ENCODE results near the gene NENF. TPM values are rescaled to one million over a fixed set of nuclear protein-coding genes. Genes with fewer than 3 reads are reported as not detected.

The NENF gene
- total and polyA plus RNA-seq, 2 donors (not counting 1 experiment from before 2014, with no cell fraction given), result 10.6 to 20.3 TPM

- ChIA-PET CTCF (no interaction called here), POLR2A (no interaction called here)
- no peak overlapping the region for H3K27ac Mint-ChIP-seq
- Histone ChIP-seq H3K9ac (ENCODE audit: low read length) (no peak overlapping the region), H3K4me1 (ENCODE audit: control insufficient read depth in 2 of 2, insufficient read depth in 2 of 2, low read length in 2 of 2) (no peaks in the 10 kb centered on the region), H3K4me2 (replicated peaks; ENCODE audit: low read depth, low read length, poor library complexity, severe bottlenecking) (no peak overlapping the region), H4K20me1 (ENCODE audit: control insufficient read depth, insufficient read depth, low read length, poor library complexity, severe bottlenecking) (no peaks in the 10 kb centered on the region), H3K27ac (ENCODE audit: low read length in 2 of 2) (no peak overlapping the region), H3K79me2 (ENCODE audit: control insufficient read depth, insufficient read depth, low read length) (no peaks in the 10 kb centered on the region), H3K9me3 (ENCODE audit: control extremely low read depth in 1 of 3, control insufficient read depth in 2 of 3, insufficient read depth in 1 of 3, low read length in 2 of 3) (no peaks in the 10 kb centered on the region), H3K4me3 (ENCODE audit: control extremely low read depth in 1 of 5, extremely low read depth in 1 of 5, insufficient read depth in 1 of 5, low read depth in 2 of 5, low read length in 4 of 5) (no peak overlapping the region), H2AFZ (ENCODE audit: insufficient read depth, low read depth, low read length, poor library complexity, severe bottlenecking) (no peak overlapping the region), H3K27me3 (replicated peaks in 1 of 4; ENCODE audit: control extremely low read depth in 1 of 4, control insufficient read depth in 3 of 4, insufficient read depth in 4 of 4, low read length in 3 of 4) (no peaks in the 10 kb centered on the region), H3K36me3 (replicated peaks in 1 of 2; ENCODE audit: control extremely low read depth in 1 of 2, control insufficient read depth in 1 of 2, extremely low read depth in 1 of 2, insufficient read depth in 2 of 2, low read length in 1 of 2) (peaks cover 0 to 6% of the 10 kb centered on the region in 2 experiments)
- DNase-seq, result no peak
- 94% methylated on average over 8 of the region's 8 CpGs for WGBS (ENCODE audit: insufficient coverage)
- no peaks in the 10 kb centered on the region for H3K4me1 Mint-ChIP-seq
- intact Hi-C loops (cut with micrococcal nuclease), result no loop called here
- H3K27me3 Mint-ChIP-seq, result no peaks in the 10 kb centered on the region
- ATAC-seq (ENCODE audit: low read depth), result no peak
- no peaks in the 10 kb centered on the region for H3K9me3 Mint-ChIP-seq (ENCODE audit: insufficient read depth)
- TF ChIP-seq CTCF (IDR thresholded peaks at IDR 0.05) (no peak), EZH2 (IDR thresholded peaks at IDR 0.05; ENCODE audit: borderline replicate concordance, insufficient read depth, low read depth, low read length, poor library complexity, severe bottlenecking) (no peak)
- no peak overlapping the region for H3K4me3 Mint-ChIP-seq
Measured at GRCh38 chr1:212446333-212446732, 13.6 kb downstream of the NENF start.

- Histone ChIP-seq H3K9ac (ENCODE audit: low read length) (no peak overlapping the region), H3K9me3 (ENCODE audit: control extremely low read depth in 1 of 3, control insufficient read depth in 2 of 3, insufficient read depth in 1 of 3, low read length in 2 of 3) (no peaks in the 10 kb centered on the region), H4K20me1 (ENCODE audit: control insufficient read depth, insufficient read depth, low read length, poor library complexity, severe bottlenecking) (no peaks in the 10 kb centered on the region), H3K27me3 (replicated peaks in 1 of 4; ENCODE audit: control extremely low read depth in 1 of 4, control insufficient read depth in 3 of 4, insufficient read depth in 4 of 4, low read length in 3 of 4) (no peaks in the 10 kb centered on the region), H3K79me2 (ENCODE audit: control insufficient read depth, insufficient read depth, low read length) (no peaks in the 10 kb centered on the region), H2AFZ (ENCODE audit: insufficient read depth, low read depth, low read length, poor library complexity, severe bottlenecking) (no peak overlapping the region), H3K4me3 (ENCODE audit: control extremely low read depth in 1 of 5, extremely low read depth in 1 of 5, insufficient read depth in 1 of 5, low read depth in 2 of 5, low read length in 4 of 5) (no peak overlapping the region), H3K36me3 (replicated peaks in 1 of 2; ENCODE audit: control extremely low read depth in 1 of 2, control insufficient read depth in 1 of 2, extremely low read depth in 1 of 2, insufficient read depth in 2 of 2, low read length in 1 of 2) (peaks cover 0 to 6% of the 10 kb centered on the region in 2 experiments), H3K4me2 (replicated peaks; ENCODE audit: low read depth, low read length, poor library complexity, severe bottlenecking) (no peak overlapping the region), H3K4me1 (ENCODE audit: control insufficient read depth in 2 of 2, insufficient read depth in 2 of 2, low read length in 2 of 2) (no peaks in the 10 kb centered on the region), H3K27ac (ENCODE audit: low read length in 2 of 2) (no peak overlapping the region)
- intact Hi-C loops (cut with micrococcal nuclease), result no loop called here
- H3K4me1 Mint-ChIP-seq, result no peaks in the 10 kb centered on the region
- H3K4me3 Mint-ChIP-seq, result no peak overlapping the region
- ATAC-seq (ENCODE audit: low read depth) (no peak), DNase-seq (no peak)
- CTCF ChIA-PET, result no interaction called here
- 88% methylated on average over 1 of the region's 2 CpGs for WGBS (ENCODE audit: insufficient coverage)
- no peaks in the 10 kb centered on the region for H3K27me3 Mint-ChIP-seq
- H3K27ac Mint-ChIP-seq, result no peak overlapping the region
- no peak for TF ChIP-seq CTCF (IDR thresholded peaks at IDR 0.05)
- no peak for TF ChIP-seq EZH2 (IDR thresholded peaks at IDR 0.05; ENCODE audit: borderline replicate concordance, insufficient read depth, low read depth, low read length, poor library complexity, severe bottlenecking)
- POLR2A ChIA-PET, result no interaction called here
- H3K9me3 Mint-ChIP-seq (ENCODE audit: insufficient read depth), result no peaks in the 10 kb centered on the region
Measured at GRCh38 chr1:212447478-212447877, 14.8 kb downstream of the NENF start.
